ENCODE data around the gene SEPHS2. TPM values are rescaled to one million over a fixed set of nuclear protein-coding genes. Genes with fewer than 3 reads are reported as not detected.
"Not testable (repeated sequence)": the region's sequence is repeated elsewhere in the genome, so short reads cannot be mapped to it uniquely, and the experiment has no call there.

Gene SEPHS2
- total and polyA plus RNA-seq, 2 experiments from 2014 or later, result 14.0 to 51.9 TPM

- H3K27me3 ChIP-seq, result no peaks in the 10 kb centered on the region
- peaks cover 10% of the 10 kb centered on the region for H3K4me1 ChIP-seq (ENCODE audit: low read depth)
- no peaks in the 10 kb centered on the region for H3K36me3 ChIP-seq
- no peak overlapping the region for H3K4me3 ChIP-seq
- DNase-seq (ENCODE audit: low read depth in 1 of 2, low spot score in 1 of 2), result no peak
- H3K27ac ChIP-seq, result peak overlapping the region; percentile 99
- no peaks in the 10 kb centered on the region for H3K9me3 ChIP-seq (ENCODE audit: low read depth)
- no peak for TF ChIP-seq CTCF (IDR thresholded peaks at IDR 0.05; ENCODE audit: low read depth, low read length)
Observed at GRCh38 chr16:30401768-30402425, 43.8 kb downstream of the SEPHS2 start.

GRCh38 chr16:30399435-30400186 is 46.1 kb downstream of the SEPHS2 start:
- Histone ChIP-seq H3K4me3 (peak overlapping the region; percentile 59), H3K9me3 (ENCODE audit: low read depth) (no peaks in the 10 kb centered on the region), H3K27me3 (no peaks in the 10 kb centered on the region), H3K36me3 (no peaks in the 10 kb centered on the region), H3K4me1 (ENCODE audit: low read depth) (peaks cover 15% of the 10 kb centered on the region), H3K27ac (peak overlapping the region; percentile 99)
- no peak for DNase-seq (ENCODE audit: low read depth in 1 of 2, low spot score in 1 of 2)
- TF ChIP-seq CTCF (IDR thresholded peaks at IDR 0.05; ENCODE audit: low read depth, low read length), result no peak

- H3K27ac ChIP-seq, result peak overlapping the region; percentile 99
- DNase-seq (ENCODE audit: low read depth in 1 of 2, low spot score in 1 of 2), result no peak
Observed at GRCh38 chr16:30398661-30399434, 46.8 kb downstream of the SEPHS2 start.

GRCh38 chr16:30397776-30398660 is 47.7 kb downstream of the SEPHS2 start:
- H3K27me3 ChIP-seq, result no peaks in the 10 kb centered on the region
- H3K4me3 ChIP-seq, result no peak overlapping the region
- no peak for DNase-seq (ENCODE audit: low read depth in 1 of 2, low spot score in 1 of 2)
- H3K9me3 ChIP-seq (ENCODE audit: low read depth), result no peaks in the 10 kb centered on the region
- peak overlapping the region; percentile 99 for H3K27ac ChIP-seq
- TF ChIP-seq CTCF (IDR thresholded peaks at IDR 0.05; ENCODE audit: low read depth, low read length), result no peak
- H3K36me3 ChIP-seq, result no peaks in the 10 kb centered on the region
- peaks cover 24% of the 10 kb centered on the region for H3K4me1 ChIP-seq (ENCODE audit: low read depth)

More at GRCh38 chr16:30398661-30399434, 46.8 kb downstream of the SEPHS2 start:
- no peaks in the 10 kb centered on the region for H3K36me3 ChIP-seq
- no peaks in the 10 kb centered on the region for H3K27me3 ChIP-seq
- H3K4me3 ChIP-seq, result no peak overlapping the region
- no peak for TF ChIP-seq CTCF (IDR thresholded peaks at IDR 0.05; ENCODE audit: low read depth, low read length)
- peaks cover 20% of the 10 kb centered on the region for H3K4me1 ChIP-seq (ENCODE audit: low read depth)
- H3K9me3 ChIP-seq (ENCODE audit: low read depth), result no peaks in the 10 kb centered on the region

- Histone ChIP-seq H3K4me1 (ENCODE audit: low read depth) (peaks cover 24% of the 10 kb centered on the region), H3K27ac (no peak overlapping the region), H3K27me3 (no peaks in the 10 kb centered on the region), H3K9me3 (ENCODE audit: low read depth) (no peaks in the 10 kb centered on the region), H3K36me3 (no peaks in the 10 kb centered on the region), H3K4me3 (no peak overlapping the region)
- TF ChIP-seq CTCF (IDR thresholded peaks at IDR 0.05; ENCODE audit: low read depth, low read length), result no peak
- no peak for DNase-seq (ENCODE audit: low read depth in 1 of 2, low spot score in 1 of 2)
Observed at GRCh38 chr16:30397056-30397455, 48.6 kb downstream of the SEPHS2 start.

- peaks cover 24% of the 10 kb centered on the region for H3K4me1 ChIP-seq (ENCODE audit: low read depth)
- H3K4me3 ChIP-seq, result peak overlapping the region; percentile 95
- H3K9me3 ChIP-seq (ENCODE audit: low read depth); H3K36me3 ChIP-seq; H3K27ac ChIP-seq; DNase-seq (ENCODE audit: low read depth in 1 of 2, low spot score in 1 of 2); H3K27me3 ChIP-seq: not testable (repeated sequence)
Observed at GRCh38 chr16:30396627-30397026, 49.0 kb downstream of the SEPHS2 start.

Data from cardiac muscle cell (in vitro differentiated cells and primary cell).